NT2/D1 (cell line): ENCODE measurements around the gene SBF2.

Experiments used
- DNase-seq: peaks from one replicate; pipeline ENCODE4 v3.0.0-alpha.2; 2011; ENCODE audit warnings: low read depth, low spot score
- H3K27me3 ChIP-seq: 2 replicates; pipeline ENCODE4 v1.6.0; 2011; ENCODE audit warnings: mild to moderate bottlenecking; ENCODE audit not compliant: insufficient read length, insufficient read depth
- H3K36me3 ChIP-seq: 2 replicates; pipeline ENCODE4 v1.6.1; 2011; ENCODE audit warnings: mild to moderate bottlenecking, low read length, mixed read lengths; ENCODE audit not compliant: insufficient read depth, insufficient read length
- H3K4me1 ChIP-seq: 2 replicates; pipeline ENCODE4 v1.5.1; 2011; ENCODE audit not compliant: insufficient read depth, insufficient read length
- H3K4me3 ChIP-seq: 2 replicates; pipeline ENCODE4 v1.5.1; 2011; ENCODE audit warnings: low read depth; ENCODE audit not compliant: insufficient read length
- H3K9ac ChIP-seq: 2 replicates; pipeline ENCODE4 v1.6.0; 2011; ENCODE audit warnings: low read depth; ENCODE audit not compliant: insufficient read length
- H3K9me3 ChIP-seq: 2 replicates; pipeline ENCODE4 v1.5.1; 2011; ENCODE audit warnings: mild to moderate bottlenecking, low read length; ENCODE audit not compliant: insufficient read depth
- SUZ12 ChIP-seq: IDR thresholded peaks from 2 replicates; pipeline ENCODE4 v1.6.1; 2011; ENCODE audit not compliant: insufficient read length, insufficient read depth; ENCODE audit errors: extremely low read depth
- YY1 ChIP-seq: IDR thresholded peaks from 2 replicates; pipeline ENCODE4 v1.6.1; 2011; ENCODE audit not compliant: insufficient read length, insufficient read depth
- ZNF274 ChIP-seq: IDR thresholded peaks from 2 replicates; pipeline ENCODE4 v1.6.1; 2011; ENCODE audit warnings: mild to moderate bottlenecking, low read depth, low read length

The SBF2 gene

DNA sequence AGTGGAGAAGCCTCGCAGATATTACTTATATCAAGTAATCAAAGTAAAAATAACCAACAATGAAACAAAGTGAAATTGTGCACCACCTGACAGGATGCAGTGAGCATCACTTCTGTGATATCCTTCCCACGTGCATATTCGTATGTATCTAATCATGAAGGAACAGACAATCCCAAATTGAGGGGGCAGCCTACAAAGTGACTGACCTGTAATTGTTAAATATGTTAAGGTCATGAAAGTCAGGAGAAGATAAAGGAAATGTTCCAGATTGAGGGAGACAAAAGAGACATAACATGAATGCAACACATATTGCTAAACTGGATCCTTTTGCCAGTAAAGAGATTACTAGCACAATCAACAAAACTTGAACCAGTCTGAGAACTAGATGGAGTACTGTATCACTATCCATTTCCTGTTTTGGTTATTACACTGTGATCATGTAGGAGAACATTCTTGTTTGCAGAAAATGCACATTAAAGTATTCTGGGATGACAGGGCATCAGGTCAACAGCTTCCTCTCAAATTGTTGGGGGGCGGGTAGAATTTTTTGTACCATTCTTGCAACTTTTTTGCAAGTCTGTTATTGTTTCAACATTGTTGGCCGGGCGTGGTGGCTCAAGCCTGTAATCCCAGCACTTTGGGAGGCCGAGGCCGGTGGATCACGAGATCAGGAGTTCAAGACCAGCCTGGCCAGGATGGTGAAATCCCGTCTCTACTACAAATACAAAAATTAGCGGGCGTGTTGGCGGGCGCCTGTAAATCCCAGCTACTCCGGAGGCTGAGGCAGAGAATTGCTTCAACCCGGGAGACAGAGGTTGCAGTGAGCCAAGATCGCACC lies 2.0 kb downstream of the SBF2 start:
- no peak overlapping the region for H3K4me3 ChIP-seq
- no peak overlapping the region for H3K9ac ChIP-seq
- H3K36me3 ChIP-seq = peaks cover 8% of the 10 kb centered on the region
- DNase-seq = no peak
- H3K27me3 ChIP-seq = no peaks in the 10 kb centered on the region
- H3K9me3 ChIP-seq = no peaks in the 10 kb centered on the region
- H3K4me1 ChIP-seq = peaks cover 7% of the 10 kb centered on the region
- TF ChIP-seq YY1 = no peak
- TF ChIP-seq ZNF274 = no peak
- no peak for TF ChIP-seq SUZ12

DNA sequence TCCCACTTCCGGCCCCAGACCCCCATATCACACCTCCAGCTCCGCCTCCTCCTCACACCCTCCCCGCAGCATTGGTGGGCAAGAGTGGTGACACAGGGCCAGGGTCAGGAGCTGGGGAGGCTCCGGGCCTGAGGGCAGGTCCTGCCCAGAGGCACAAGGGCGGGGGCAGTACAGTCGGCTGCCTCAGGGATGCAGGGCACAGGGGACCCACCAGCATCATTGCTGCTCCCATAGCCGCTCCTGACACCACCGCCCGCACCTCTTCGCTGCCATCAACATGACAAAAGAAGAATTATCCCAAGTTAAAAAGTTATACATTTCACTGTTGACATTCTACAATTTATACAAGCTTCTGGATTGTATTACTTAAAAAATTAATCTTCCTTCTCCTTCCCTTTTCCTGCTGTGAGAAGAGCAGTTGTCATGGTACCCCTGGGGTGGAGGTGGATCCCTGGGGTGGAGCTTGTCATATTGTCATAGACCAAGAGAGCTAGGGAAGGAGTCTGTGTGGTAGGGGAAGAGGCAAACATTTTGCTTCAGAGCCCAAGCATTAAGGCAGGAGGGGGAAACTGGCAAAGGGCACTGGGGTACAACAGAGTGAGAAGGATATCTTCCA lies 4.1 kb downstream of the SBF2 start:
- Histone ChIP-seq H3K36me3 (peaks cover 8% of the 10 kb centered on the region), H3K27me3 (no peaks in the 10 kb centered on the region), H3K4me1 (peaks cover 7% of the 10 kb centered on the region), H3K4me3 (no peak overlapping the region), H3K9ac (no peak overlapping the region), H3K9me3 (no peaks in the 10 kb centered on the region)
- no peak for DNase-seq
- no peak for TF ChIP-seq SUZ12
- no peak for TF ChIP-seq YY1
- TF ChIP-seq ZNF274 = no peak

DNA sequence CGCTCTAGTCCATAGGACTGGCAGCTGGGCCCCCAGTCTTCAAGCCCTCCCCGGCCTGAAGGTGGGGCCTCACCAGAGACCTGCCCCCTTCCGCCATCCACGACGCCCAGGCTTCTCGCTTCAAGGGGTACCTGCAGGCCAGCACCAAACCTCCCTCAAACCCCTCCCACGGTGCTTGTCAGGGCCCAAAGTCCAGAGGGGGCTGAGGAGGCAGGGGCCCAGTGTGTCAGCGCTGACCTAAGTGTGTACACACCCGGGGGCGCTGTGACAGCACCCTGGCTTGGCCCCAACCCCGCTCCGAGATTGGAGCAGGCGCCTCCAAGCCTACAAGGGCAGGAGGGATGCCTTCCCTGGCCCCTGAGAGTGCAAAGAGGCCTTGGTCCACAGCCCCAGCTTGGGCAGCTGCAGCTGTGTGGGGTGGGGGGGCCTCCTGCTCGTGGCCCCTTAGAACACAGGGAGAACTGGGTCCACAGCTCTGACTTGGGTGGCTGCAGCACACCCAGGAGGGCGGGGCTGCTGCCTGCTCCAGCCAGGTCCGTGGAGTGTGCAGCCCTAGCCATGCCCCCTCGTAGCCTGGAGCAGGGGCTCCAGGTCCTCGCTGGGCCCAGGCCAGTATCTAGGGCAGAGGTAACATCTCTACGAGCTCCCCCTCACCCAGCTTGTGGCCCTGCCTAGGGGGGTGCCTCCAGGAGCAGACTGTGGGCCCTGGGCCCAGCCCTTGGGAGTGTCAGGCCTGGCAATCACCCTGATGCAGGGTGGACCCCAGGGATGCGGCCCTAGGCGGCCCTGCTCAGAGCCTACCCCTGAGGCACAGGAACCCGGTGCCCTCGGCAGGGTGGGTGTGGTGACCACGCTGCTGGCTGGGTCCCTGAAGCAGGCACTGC lies 4.9 kb downstream of the SBF2 start:
- H3K27me3 ChIP-seq = no peaks in the 10 kb centered on the region
- H3K4me1 ChIP-seq = peaks cover 7% of the 10 kb centered on the region
- no peak for TF ChIP-seq YY1
- no peak for TF ChIP-seq ZNF274
- no peak for TF ChIP-seq SUZ12
- no peaks in the 10 kb centered on the region for H3K9me3 ChIP-seq
- no peak for DNase-seq
- peaks cover 8% of the 10 kb centered on the region for H3K36me3 ChIP-seq
- no peak overlapping the region for H3K4me3 ChIP-seq
- H3K9ac ChIP-seq = no peak overlapping the region

DNA sequence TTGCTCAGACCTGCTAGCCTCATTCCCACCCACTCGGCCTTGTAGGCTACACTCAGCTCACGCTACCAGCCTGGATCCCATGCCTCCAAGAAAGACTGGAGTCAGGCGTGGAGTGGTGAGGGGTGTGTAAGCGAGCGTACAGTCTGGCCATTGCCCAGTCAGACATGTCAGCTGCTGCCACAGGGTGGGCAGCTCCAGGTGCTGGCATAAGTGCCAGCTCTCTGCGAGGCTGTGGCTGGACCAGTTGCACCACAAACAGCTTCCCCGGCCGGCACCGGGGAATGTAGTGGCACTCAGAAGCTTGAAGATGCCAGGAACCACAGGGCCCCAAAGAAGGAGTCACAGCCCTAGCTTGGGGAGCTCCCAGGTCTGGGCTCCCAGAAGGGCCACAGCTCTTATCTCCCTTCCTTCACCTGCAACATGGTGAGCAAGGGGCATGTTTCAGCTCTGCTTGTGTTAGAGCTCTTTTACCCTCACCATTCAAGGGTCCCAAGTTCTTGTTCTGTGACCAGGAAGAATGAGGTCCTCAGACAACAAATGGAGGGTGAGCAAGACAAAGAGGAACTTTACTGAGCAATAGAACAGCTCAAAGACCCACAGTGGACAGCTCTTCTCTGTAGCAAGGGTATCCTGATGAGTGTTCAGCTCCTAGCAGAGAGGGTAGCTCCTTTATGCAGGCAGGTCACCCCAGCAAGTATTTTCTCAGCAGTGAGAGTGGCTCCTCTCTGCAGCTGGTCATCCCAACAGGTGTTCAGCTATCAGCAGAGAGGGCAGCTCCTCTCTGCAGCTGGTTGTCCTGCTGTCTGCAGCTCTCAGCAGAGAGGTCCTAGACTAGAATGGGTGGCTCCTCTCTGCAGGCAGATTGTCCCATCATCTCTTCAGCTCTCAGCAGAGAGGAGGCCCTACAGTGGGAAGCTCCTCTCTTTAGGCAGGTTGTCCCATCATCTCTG lies 6.0 kb downstream of the SBF2 start:
- Histone ChIP-seq H3K27me3 (no peaks in the 10 kb centered on the region), H3K9ac (no peak overlapping the region), H3K36me3 (peaks cover 8% of the 10 kb centered on the region), H3K4me1 (peaks cover 7% of the 10 kb centered on the region), H3K9me3 (no peaks in the 10 kb centered on the region), H3K4me3 (no peak overlapping the region)
- DNase-seq = no peak
- TF ChIP-seq ZNF274 (no peak), YY1 (no peak), SUZ12 (no peak)

DNA sequence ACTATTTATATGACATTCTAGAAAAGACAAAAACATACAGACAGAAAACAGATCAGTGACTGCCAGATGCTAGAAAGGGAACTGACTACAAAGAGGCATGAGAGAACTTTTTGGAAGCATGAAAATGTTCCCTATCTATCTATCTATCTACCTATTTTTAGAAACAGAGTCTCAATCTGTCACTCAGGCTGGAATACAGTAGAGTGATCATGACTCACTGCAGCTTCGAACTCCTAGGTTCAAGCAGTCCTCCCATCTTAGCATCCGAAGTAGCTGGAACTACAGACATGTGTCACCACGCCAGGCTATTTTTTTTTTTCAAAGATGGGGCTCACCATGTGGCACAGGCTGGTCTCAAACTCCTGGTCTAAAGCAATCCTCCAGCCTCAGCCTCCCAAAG lies 6.9 kb downstream of the SBF2 start:
- DNase-seq = no peak
- H3K36me3 ChIP-seq = peaks cover 8% of the 10 kb centered on the region
- H3K9ac ChIP-seq = no peak overlapping the region
- TF ChIP-seq SUZ12 (no peak), YY1 (no peak), ZNF274 (no peak)
- H3K27me3 ChIP-seq = no peaks in the 10 kb centered on the region
- no peak overlapping the region for H3K4me3 ChIP-seq
- H3K4me1 ChIP-seq = peaks cover 7% of the 10 kb centered on the region
- no peaks in the 10 kb centered on the region for H3K9me3 ChIP-seq

DNA sequence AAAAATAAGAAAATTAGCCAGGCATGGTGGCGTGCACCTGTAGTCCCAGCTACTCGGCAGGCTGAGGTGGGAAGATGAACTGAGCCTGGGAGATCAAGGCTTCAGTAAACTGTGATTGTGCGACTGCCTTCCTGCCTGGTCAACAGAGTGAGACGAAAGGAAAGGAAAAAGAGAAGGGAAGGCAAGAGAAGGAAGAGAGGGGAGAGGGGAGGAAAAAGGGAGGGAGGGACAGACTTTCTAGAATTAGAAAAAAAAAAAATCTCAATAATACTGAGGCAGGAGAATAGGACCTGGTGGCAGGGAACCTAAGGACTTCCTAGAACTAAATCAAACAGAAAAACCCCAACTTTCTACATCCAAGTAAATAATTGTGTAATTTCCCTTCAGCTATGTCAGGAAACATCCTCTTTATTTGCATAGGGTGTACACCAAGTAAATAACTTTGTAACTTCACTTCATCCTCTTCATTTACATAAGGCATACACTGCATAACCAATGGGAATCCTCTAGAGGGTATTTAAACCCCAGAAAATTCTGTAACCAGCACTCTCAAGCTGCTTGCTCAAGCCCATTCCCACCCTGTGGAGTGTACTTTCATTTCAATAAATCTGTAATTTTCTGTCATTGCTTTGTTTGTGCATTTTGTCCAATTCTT lies 8.7 kb downstream of the SBF2 start:
- H3K36me3 ChIP-seq = peaks cover 8% of the 10 kb centered on the region
- no peak for TF ChIP-seq SUZ12
- TF ChIP-seq YY1 = no peak
- no peak for TF ChIP-seq ZNF274

More for the DNA sequence above, 8.7 kb downstream of the SBF2 start:
- peaks cover 7% of the 10 kb centered on the region for H3K4me1 ChIP-seq
- no peak for DNase-seq
- no peaks in the 10 kb centered on the region for H3K9me3 ChIP-seq
- no peaks in the 10 kb centered on the region for H3K27me3 ChIP-seq
- H3K9ac ChIP-seq = no peak overlapping the region
- H3K4me3 ChIP-seq = no peak overlapping the region
